ENCODE measurements around the gene MFSD12. TPM values are rescaled to one million over a fixed set of nuclear protein-coding genes. Genes with fewer than 3 reads are reported as not detected.
"Not testable (repeated sequence)": the region's sequence is repeated elsewhere in the genome, so short reads cannot be mapped to it uniquely, and the experiment has no call there.

Gene MFSD12
- total RNA-seq, 1 donor from 2014 or later, result 181 TPM

DNA sequence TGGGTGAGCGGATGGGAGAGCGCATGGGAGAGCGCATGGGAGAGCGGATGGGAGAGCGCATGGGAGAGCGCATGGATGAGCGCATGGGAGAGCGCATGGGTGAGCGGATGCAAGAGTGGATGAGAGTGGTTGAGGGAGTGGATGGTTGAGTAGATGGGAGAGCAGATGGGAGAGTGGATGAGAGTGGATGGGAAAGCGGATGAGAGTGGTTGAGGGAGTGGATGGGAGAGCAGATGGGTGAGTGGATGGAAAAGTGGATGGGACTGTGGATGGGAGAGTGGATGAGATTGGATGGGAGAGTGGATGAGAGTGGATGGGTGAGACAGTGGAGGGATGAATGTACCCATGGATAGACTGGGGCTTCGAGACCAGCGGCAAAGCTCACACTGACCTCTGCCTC lies 27.0 kb downstream of the MFSD12 start:
- no peak for DNase-seq (ENCODE audit: low read depth)
- no peaks in the 10 kb centered on the region for H3K27me3 Mint-ChIP-seq (ENCODE audit: low read depth, unreplicated experiment)
- peaks cover 5% of the 10 kb centered on the region for H3K36me3 ChIP-seq (ENCODE audit: insufficient read depth, low read length)
- H3K27me3 ChIP-seq (ENCODE audit: insufficient read depth, low read length), result no peaks in the 10 kb centered on the region
- no peak for FAIRE-seq
- peaks cover 40% of the 10 kb centered on the region for H4K20me1 ChIP-seq (ENCODE audit: insufficient read depth, low read length)
- peaks cover 12% of the 10 kb centered on the region for H3K36me3 Mint-ChIP-seq (ENCODE audit: low read depth, unreplicated experiment)
- no peak overlapping the region for H3K27ac ChIP-seq (ENCODE audit: low read depth, low read length)
- peaks cover 6% of the 10 kb centered on the region for H3K79me2 ChIP-seq (ENCODE audit: insufficient read depth, low read length)
- TF ChIP-seq EZH2 (IDR thresholded peaks at IDR 0.05; ENCODE audit: insufficient read depth, low read length), result no peak
- TF ChIP-seq, protein P1, sequence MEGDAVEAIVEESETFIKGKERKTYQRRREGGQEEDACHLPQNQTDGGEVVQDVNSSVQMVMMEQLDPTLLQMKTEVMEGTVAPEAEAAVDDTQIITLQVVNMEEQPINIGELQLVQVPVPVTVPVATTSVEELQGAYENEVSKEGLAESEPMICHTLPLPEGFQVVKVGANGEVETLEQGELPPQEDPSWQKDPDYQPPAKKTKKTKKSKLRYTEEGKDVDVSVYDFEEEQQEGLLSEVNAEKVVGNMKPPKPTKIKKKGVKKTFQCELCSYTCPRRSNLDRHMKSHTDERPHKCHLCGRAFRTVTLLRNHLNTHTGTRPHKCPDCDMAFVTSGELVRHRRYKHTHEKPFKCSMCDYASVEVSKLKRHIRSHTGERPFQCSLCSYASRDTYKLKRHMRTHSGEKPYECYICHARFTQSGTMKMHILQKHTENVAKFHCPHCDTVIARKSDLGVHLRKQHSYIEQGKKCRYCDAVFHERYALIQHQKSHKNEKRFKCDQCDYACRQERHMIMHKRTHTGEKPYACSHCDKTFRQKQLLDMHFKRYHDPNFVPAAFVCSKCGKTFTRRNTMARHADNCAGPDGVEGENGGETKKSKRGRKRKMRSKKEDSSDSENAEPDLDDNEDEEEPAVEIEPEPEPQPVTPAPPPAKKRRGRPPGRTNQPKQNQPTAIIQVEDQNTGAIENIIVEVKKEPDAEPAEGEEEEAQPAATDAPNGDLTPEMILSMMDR (IDR thresholded peaks at IDR 0.05; ENCODE audit: insufficient read depth, low read depth, low read length), result no peak
- no peak overlapping the region for H3K9ac ChIP-seq (ENCODE audit: low read length)
- no peak overlapping the region for H3K4me3 Mint-ChIP-seq (ENCODE audit: unreplicated experiment)
- H3K9me3 Mint-ChIP-seq (ENCODE audit: unreplicated experiment), result no peaks in the 10 kb centered on the region
- no peaks in the 10 kb centered on the region for H3K4me1 ChIP-seq (ENCODE audit: insufficient read depth, low read length)
- H3K9me3 ChIP-seq (ENCODE audit: insufficient read depth, low read depth, low read length), result no peaks in the 10 kb centered on the region
- H3K27ac Mint-ChIP-seq (ENCODE audit: unreplicated experiment), result no peak overlapping the region
- H3K4me1 Mint-ChIP-seq (ENCODE audit: low read depth, unreplicated experiment), result no peaks in the 10 kb centered on the region
- H3K4me2 ChIP-seq (ENCODE audit: low read length), result no peak overlapping the region
- no peak overlapping the region for H3K4me3 ChIP-seq (ENCODE audit: insufficient read depth, low read depth, low read length)
- no peak overlapping the region for H2AFZ ChIP-seq (ENCODE audit: low read depth, low read length)

DNA sequence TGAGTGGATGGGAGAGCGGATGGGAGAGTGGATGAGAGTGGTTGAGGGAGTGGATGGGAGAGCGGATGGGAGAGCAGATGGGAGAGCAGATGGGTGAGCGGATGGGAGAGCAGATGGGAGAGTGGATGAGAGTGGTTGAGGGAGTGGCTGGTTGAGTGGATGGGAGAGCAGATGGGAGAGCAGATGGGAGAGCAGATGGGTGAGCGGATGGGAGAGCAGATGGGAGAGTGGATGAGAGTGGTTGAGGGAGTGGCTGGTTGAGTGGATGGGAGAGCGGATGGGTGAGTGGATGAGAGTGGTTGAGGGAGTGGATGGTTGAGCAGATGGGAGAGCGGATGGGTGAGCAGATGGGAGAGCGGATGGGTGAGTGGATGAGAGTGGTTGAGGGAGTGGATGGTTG lies 28.1 kb downstream of the MFSD12 start:
- not testable (repeated sequence) for H3K27me3 ChIP-seq (ENCODE audit: insufficient read depth, low read length); H3K36me3 ChIP-seq (ENCODE audit: insufficient read depth, low read length); H3K27ac ChIP-seq (ENCODE audit: low read depth, low read length); H3K4me2 ChIP-seq (ENCODE audit: low read length); DNase-seq (ENCODE audit: low read depth); FAIRE-seq; H3K4me3 ChIP-seq (ENCODE audit: insufficient read depth, low read depth, low read length); H3K9ac ChIP-seq (ENCODE audit: low read length); H2AFZ ChIP-seq (ENCODE audit: low read depth, low read length); H3K36me3 Mint-ChIP-seq (ENCODE audit: low read depth, unreplicated experiment); H3K9me3 Mint-ChIP-seq (ENCODE audit: unreplicated experiment); H3K9me3 ChIP-seq (ENCODE audit: insufficient read depth, low read depth, low read length); H3K27me3 Mint-ChIP-seq (ENCODE audit: low read depth, unreplicated experiment); H3K4me3 Mint-ChIP-seq (ENCODE audit: unreplicated experiment); H3K4me1 ChIP-seq (ENCODE audit: insufficient read depth, low read length); H3K4me1 Mint-ChIP-seq (ENCODE audit: low read depth, unreplicated experiment); H3K27ac Mint-ChIP-seq (ENCODE audit: unreplicated experiment)
- peaks cover 40% of the 10 kb centered on the region for H4K20me1 ChIP-seq (ENCODE audit: insufficient read depth, low read length)
- H3K79me2 ChIP-seq (ENCODE audit: insufficient read depth, low read length), result peaks cover 15% of the 10 kb centered on the region

DNA sequence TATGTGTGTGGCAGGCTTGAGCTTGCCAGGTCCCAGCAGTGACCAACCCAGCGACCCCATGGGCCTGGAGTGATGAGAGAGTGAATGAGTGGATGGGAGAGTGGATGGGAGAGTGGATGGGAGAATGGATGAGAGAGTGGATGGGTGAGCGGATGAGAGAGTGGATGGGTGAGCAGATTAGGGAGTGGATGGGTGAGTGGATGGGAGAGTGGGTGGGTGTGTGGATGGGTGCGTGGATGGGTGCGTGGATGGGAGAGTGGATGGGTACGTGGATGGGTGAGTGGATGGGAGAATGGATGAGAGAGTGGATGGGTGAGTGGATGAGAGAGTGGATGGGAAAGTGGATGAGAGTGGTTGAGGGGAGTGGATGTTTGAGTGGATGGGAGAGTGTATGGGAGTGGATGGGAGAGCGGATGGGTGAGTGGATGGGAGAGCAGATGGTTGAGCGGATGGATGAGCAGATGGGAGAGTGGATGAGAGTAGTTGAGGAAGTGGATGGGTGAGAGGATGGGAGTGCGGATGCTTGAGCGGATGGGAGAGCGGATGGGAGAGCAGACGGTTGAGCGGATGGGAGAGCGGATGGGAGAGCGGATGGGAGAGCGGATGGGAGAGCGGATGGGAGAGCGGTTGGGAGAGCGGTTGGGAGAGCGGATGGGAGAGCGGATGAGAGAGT lies 28.7 kb downstream of the MFSD12 start:
- H3K4me3 ChIP-seq (ENCODE audit: insufficient read depth, low read depth, low read length), result no peak overlapping the region
- H3K9ac ChIP-seq (ENCODE audit: low read length), result no peak overlapping the region
- no peak overlapping the region for H3K27ac ChIP-seq (ENCODE audit: low read depth, low read length)
- H3K27me3 Mint-ChIP-seq (ENCODE audit: low read depth, unreplicated experiment), result no peaks in the 10 kb centered on the region
- no peak overlapping the region for H2AFZ ChIP-seq (ENCODE audit: low read depth, low read length)
- no peaks in the 10 kb centered on the region for H3K4me1 ChIP-seq (ENCODE audit: insufficient read depth, low read length)
- TF ChIP-seq EZH2 (IDR thresholded peaks at IDR 0.05; ENCODE audit: insufficient read depth, low read length), result no peak
- TF ChIP-seq, protein P1 (IDR thresholded peaks at IDR 0.05; ENCODE audit: insufficient read depth, low read depth, low read length), result no peak
- H4K20me1 ChIP-seq (ENCODE audit: insufficient read depth, low read length), result peaks cover 46% of the 10 kb centered on the region
- H3K79me2 ChIP-seq (ENCODE audit: insufficient read depth, low read length), result peaks cover 22% of the 10 kb centered on the region
- no peak overlapping the region for H3K27ac Mint-ChIP-seq (ENCODE audit: unreplicated experiment)
- peaks cover 4% of the 10 kb centered on the region for H3K36me3 ChIP-seq (ENCODE audit: insufficient read depth, low read length)
- DNase-seq (ENCODE audit: low read depth), result no peak
- no peak for FAIRE-seq
- no peaks in the 10 kb centered on the region for H3K27me3 ChIP-seq (ENCODE audit: insufficient read depth, low read length)
- H3K4me3 Mint-ChIP-seq (ENCODE audit: unreplicated experiment), result no peak overlapping the region
- no peaks in the 10 kb centered on the region for H3K4me1 Mint-ChIP-seq (ENCODE audit: low read depth, unreplicated experiment)
- H3K36me3 Mint-ChIP-seq (ENCODE audit: low read depth, unreplicated experiment), result peaks cover 8% of the 10 kb centered on the region
- no peak overlapping the region for H3K4me2 ChIP-seq (ENCODE audit: low read length)
- no peaks in the 10 kb centered on the region for H3K9me3 Mint-ChIP-seq (ENCODE audit: unreplicated experiment)
- H3K9me3 ChIP-seq (ENCODE audit: insufficient read depth, low read depth, low read length), result no peaks in the 10 kb centered on the region

Data from astrocyte (in vitro differentiated cells and primary cell).